HG02642 (cell line): ENCODE results near the gene KIDINS220.
"Not testable (repeated sequence)": the region's sequence is repeated elsewhere in the genome, so short reads cannot be mapped to it uniquely, and the experiment has no call there.

ENCODE experiments used
- ATAC-seq: cut with Tn5 transposase; IDR thresholded peaks from one replicate; pipeline ENCODE4 v1.9.1; 2021; ENCODE audit warnings: mild to moderate bottlenecking; ENCODE audit not compliant: unreplicated experiment, poor library complexity

The KIDINS220 gene

DNA sequence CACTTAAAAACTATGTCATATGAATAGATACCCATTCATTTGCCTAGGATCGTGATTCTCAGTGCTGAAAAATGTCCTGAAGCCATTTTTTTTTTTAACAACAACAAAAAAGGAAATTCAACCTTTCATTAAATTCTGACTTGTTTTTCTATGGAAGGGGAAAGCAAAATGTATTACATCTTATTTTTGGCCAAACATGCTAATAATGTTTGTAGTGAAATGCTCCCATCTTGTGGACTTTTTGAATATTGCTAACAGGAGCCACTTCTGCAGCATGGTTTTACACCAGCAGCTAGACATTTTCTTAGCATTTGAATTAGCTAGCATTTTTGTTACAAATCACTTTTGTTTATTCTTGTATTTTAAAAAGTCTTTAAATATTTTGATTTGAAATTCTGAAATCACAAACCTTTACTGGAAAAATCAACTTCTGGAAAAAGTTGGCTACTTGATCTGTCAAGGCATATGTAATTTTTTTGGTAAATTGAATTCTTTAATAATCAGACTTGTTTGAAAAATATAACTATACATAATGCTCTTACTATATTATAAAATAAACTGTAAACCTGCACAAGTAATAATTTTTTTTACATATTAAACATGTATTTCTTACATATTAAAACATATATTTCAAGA, 75.8 kb downstream of the KIDINS220 start:
- ATAC-seq = no peak

DNA sequence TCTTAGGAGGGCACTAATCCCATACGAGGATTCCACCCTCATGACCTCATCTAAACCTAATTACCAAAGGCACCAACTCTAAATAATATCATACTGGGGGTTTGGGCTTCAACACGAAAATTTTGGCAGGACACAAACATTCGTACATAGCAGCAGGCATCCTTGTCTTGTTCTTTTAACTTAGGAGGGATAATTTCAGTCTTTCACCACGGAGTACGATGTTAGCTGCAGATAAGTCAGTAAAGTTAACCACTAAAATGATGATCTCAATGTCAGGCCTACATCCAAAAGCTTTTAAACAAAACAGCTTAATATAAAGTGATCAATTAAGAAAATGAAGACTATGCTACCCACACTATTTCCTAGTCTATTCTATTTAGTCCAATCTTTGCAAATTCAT, 80.7 kb downstream of the KIDINS220 start:
- ATAC-seq = no peak

DNA sequence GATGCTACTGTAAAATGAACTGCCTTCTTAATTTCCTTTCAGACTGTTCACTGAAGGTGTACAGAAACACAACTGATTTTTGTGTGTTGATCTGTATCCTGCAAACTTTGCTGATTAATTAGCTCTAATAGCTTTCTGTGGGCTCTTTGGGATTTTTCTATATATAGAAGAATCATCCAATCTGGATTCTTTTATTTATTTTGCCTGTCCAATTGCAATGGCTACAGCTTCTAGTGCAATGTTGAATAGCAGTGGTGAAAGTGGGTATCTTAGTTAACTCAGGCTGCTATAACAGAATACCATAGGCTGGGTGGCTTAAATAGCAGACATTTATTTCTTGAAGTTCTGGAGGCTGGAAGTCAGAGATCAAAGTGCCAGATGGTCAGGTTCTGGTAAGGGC, 81.2 kb downstream of the KIDINS220 start:
- ATAC-seq = no peak

DNA sequence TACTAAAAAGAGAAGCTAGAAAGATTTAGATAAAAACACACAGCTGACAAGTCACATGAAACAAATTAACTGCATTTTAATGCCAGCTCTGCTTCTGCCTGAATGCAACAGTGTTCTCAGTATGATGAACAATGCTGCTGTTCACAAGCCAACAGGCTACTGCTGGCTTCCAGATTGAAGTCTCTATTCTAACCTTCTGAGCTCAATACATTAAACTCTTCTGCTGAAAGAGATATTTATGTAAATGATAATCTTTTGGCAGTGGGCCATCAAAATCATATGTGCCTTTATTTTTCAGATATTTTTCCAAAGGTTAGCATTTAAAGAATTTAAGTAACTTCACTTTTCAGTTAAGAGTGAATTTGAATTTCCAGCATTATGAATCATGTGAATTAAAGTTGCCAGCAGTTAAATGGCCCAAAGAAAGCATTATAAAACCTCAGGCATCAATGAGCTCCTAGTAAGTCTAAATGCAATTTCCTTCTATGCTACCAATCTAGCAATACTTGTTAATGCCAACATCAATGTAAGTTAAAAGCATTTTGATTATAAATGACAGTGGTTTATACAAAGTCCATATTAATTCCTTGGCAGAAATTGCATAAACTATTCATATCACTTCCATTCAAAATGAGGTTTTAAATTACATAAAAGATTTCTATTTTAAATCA, 83.2 kb downstream of the KIDINS220 start:
- no peak for ATAC-seq

DNA sequence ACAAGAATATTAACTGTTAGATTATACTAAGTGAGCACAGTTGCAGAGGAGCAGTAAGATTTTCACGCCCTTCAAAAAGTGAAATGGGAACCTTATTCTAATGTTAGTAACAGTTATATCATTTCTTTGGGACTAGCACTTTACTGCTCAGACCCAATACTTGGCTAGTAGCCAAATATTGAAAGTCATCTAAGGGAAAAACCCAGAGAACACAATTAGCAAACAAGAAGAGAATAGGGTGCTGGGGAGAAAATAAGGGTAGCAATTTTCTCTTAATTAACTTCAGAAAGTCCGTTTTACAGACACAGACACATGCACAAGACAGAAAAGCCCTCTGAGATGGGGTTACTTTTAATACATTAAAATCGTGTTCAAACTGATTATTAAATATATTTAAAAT, 83.8 kb downstream of the KIDINS220 start:
- ATAC-seq = no peak

DNA sequence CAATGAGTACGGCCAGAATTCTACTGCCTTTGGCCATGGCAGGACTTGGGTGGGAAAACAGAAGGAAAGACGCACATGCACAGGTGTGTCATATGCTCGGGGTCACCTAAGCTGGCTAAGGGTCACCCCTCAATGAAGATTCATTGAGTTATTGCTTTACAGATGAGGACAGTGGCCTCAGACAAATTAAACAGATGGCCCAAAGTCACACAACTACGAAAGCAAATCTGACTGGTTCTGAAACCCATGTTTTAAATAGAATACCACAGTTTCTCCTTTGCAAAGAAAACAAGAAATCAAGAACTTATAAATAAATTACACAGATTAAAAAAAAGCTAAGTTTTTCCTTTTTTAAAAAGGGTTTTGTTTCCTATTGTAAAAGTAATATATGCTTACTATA, 85.0 kb downstream of the KIDINS220 start:
- ATAC-seq = peak; percentile 60

DNA sequence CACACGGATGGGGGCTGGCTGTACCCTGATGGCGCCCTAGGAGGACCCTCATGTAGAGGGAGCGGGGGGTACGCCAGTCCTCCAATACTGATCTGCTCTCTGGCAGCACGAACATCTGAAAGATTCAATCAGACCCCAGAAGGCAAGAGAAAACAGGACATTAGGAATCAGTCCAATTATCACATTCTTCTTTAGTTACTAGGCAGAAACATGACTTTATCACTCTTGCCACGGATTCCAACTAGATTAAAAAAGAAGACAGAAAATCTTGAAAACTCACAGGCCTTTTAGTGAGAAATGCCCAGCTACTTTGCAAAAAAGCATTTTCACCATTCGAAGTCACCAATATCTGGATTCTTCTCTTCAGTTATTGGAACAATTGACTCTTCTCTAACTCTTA, 87.2 kb downstream of the KIDINS220 start:
- no peak for ATAC-seq

DNA sequence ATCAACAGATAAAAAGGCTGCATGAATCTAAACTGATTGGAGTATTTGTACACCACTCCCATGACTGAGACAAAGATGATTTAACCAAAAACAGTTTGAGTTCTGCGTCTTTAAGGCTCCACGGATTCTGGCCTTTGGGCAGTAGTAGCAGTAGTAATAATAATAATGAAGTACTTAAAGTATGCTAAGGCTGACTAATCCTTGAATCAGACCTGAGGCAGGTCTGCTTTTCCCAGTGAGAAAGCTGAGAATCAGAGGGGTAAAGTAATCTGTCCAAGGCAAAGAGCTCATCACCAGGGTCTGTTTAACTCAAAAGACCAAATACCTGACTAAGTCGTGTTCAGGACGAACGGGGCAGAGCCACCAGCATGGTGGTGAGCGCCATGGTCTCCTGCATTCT, 94.2 kb downstream of the KIDINS220 start:
- no peak for ATAC-seq

DNA sequence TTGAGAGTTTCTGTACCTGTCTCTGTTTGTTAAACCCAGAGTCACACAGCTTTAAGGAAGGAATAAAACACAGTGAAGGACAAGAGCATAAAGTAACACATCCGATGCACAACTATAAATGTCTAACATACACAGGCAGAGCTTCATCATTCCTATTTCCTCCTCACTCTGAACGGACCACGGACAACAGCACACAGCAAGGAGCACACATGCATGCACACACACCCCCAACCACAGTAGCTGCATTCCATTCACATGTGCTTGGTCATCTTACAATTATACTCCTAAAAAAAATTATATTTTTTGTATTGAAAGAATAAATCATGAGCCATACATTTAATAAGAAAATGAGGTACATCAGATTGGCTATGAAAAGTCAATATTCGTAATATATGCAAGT, 97.3 kb downstream of the KIDINS220 start:
- no peak for ATAC-seq

DNA sequence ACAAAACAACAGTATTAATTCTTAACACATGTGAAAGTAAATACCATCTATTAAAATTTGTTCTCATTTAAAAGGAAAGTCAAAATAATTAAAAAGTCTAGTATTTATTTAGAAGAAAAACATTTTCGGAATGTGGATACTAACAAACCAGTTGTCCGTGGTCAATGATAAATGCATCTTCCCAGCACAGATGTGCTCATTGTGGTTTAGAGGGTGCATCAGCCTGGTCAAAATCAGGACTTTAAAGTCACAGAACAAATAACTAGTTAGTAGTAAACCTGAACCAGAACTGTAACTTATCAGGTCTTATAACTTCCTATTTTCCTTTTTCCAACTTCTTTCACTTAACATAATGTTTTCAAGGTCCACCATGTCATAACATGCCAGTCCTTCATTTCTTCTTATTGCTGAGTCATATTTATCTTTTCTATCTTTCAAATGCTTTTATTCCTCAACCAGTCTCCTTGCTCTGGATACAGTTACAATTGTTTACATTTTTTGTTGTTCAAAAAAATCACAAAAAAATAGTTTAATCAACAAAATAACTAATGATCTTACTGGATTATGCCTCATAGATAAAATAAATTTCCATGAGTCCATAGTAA, 99.7 kb downstream of the KIDINS220 start:
- no peak for ATAC-seq

DNA sequence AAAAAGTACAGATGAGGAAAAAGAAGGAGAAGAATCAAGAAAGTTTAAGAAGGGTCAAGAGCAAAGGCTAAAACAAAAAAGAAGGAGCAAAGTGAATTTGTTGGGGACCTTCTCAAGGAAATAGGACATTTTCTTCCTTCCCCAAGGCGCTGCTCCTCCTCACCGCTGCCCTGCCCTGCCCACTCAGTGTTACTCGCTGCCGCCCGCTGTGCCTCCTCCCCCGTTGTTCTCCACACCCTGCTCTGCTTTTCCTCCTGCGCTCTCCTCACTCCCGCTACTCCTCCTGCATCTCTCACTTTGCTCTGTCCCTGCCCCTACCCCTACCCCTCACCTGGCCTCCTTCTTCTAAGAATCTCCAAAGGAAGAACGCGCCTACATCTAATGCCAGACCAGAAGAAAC, 104.8 kb downstream of the KIDINS220 start:
- ATAC-seq = no peak

DNA sequence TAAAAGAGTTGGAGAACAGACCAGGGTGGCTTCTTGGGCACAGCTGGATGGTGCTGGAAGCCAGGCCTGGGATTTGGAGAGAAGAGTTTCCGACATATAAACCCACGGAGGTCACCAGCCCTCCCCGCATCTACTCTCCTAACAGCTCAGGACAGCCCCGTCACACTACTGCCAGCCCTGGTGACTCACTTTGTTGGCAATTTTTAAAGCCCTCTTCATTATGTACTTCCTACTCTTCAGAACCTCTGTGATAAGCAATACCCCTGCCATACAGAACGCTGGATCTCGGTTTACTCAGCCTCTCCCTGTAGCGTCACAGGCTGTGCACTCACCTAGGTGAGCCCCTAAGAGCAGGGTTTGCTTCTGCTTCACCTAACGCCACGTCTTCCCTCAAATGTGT, 107.5 kb downstream of the KIDINS220 start:
- no peak for ATAC-seq

DNA sequence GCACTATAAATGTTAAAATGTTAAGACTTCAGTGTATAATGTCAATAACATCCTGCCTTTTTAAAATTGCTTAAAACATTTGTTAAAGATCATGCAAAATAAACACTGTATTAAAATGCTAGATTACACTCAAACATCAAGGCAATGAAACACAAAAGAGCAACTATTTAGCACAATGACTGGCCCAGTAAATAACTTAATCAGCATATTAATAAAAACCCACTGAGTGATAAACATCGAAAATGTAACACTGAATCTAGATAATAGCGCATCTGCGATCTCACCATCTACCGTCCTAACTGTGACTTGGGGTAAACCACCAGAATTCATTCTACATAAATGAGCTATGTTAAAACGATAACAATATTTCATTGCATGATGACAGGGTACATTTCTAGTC, 108.3 kb downstream of the KIDINS220 start:
- ATAC-seq = not testable (repeated sequence)

DNA sequence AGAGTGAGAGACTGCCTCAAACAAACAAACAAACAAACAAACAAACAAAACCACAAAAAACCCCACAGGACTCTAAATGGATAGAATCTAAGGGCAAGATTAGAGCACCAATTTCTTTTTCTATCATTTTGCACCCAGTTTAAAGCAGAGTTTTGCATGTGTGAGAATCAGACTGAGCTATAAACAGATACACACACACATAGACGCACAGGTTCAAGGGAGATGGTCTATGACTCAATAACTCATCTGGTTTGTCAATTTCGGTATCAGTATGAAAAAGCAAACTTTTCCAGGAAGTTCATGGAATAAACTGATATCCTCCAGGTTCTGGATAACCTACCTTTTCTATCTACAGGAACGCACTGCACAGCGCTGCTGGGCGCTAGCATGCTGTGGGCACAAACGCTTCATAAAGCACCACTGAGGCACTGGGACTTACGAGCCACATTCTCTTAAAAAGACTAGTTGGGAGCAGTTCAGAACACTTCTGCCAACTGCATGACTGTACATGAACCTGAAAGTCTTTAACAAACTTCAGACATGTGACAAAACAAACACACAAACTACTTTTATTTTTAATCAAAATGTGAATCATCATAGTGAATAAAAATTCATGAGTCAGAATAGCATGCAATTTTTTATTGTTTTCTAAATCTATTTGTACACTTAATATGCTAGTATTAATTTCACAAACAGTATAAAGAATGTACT, 109.0 kb downstream of the KIDINS220 start:
- no peak for ATAC-seq

DNA sequence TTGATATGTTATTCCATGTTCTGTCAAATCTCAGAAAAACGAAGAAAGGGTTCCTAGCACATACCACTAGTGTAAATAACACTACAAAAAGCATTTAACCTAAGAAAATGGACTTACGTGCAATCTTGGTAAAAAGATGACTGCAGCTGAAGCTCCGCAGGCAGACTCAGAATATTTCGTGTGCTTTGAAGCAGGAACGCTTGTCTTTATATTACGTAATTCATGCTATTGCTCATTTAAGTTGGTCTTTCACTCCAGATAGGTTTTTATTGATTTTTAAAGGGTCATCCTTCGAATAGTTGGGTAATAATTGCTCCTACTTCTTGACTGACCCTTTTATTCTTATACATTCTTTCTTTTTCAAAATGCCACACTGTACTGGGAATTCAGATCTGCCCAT, 111.6 kb downstream of the KIDINS220 start:
- no peak for ATAC-seq

DNA sequence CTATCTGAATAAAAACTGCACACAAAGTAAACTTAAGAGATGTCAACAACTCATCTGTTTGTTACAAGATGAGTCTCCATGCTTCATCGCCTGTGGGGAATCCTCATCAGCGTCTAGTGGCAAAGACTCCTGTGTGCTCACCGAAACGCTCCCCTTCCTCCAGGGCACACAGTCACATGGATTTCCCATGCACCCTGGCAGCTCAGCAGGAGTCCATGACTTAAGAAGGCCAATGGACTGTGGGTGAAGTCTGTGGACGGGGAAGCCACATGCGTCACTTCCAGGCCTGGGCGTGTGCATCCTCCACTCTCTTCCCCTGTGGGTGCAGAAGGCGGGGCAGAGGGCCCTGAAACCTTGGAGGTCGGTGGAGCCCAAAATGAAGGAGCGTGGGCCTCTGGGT, 114.4 kb downstream of the KIDINS220 start:
- ATAC-seq = no peak

DNA sequence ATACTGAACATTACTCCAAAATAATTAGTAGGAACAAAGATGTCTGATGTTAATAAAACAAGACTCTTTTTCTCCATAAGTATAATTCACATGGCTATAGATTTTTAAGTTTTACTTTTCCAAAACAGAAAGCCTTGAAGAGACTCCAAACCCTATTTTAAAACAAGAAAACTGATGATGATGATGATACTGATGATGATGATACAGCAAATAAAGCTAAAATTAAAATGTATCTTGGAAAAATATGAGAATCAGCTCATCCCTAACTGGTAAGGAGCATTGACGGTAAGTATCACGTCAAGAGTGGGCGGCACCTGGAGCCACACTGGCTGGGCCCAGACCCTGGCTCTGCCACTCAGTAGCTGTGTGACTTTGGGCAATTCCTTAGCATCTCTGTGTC, 116.0 kb downstream of the KIDINS220 start:
- ATAC-seq = no peak

DNA sequence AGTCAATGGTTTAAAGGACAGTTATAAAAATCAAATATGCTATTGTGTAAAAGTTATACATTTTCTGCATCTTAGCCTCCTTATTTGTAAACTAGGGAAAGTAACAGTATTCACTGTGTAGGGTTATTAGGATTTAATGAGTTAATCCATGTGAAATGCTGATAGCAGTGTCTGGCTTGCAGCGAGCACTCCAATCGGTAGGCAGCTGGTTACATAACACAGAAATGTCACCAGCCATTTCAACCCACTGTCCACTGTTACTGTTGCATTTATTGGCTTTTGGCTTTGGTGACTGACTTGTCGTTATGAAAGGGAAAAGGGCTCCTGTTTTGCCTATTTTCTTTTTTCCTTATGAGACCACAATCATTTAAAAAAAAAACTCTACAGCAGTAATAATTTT, 116.7 kb downstream of the KIDINS220 start:
- no peak for ATAC-seq

DNA sequence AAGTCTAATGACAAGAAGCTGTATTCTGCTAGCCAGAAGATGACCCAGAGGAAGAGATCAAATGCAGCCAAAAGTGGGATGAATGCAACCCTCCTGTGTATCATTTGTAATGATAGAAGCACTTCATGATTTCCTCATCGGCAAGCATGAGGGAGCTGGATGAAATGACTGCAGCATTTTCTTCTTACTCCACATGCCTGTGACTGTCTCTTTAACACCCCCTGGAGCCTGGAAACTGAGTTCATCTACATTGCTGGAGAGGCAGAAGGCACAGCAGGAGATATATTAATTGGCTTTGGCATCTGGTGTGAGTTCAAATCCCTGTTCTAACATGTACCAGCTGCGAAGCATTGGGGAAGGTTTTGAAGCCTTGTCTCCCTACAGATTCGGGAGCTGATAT, 117.9 kb downstream of the KIDINS220 start:
- no peak for ATAC-seq

DNA sequence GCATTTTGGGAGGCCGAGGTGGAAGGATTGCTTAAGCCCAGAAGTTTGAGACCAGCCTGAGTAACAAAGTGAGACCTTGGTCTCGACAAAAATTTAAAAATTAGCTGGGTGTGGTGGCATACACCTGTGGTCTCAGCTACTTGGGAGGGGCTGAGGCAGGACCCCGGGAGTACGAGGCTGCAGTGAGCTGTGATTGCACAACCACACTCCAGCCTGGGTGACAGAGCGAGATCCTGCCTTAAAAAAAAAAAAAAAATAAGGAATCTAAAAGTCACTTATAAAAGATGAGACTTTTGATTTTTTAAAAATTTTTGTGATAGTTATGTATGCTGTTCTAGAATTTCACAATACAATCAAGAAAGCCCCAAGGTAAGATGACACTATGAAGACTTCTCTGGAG, 122.4 kb downstream of the KIDINS220 start:
- no peak for ATAC-seq

DNA sequence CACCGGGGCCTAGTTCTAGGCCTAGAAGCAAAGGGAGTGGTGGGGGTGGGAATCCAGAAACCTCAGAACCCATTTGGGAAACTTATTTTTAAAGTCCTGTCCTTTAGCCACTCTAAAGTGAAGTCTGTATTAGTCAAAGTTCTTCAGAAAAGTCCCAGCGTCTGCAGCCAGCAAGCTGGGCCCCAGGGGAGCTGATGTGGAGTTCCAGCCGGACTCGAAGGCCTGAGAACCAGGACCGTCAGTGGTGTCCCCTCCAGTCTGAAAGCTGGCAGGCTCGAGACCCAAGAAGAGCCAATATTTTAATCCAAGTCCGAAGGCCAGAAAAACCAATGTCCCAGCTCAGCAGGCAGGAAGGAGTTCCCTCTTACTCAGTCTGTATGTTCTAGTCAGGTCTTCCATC, 123.1 kb downstream of the KIDINS220 start:
- ATAC-seq = no peak
